GM21528 (cell line): ENCODE data around the gene LY9.
"Not testable (repeated sequence)": the region's sequence is repeated elsewhere in the genome, so short reads cannot be mapped to it uniquely, and the experiment has no call there.

Experiments
- ATAC-seq: cut with Tn5 transposase; IDR thresholded peaks from one replicate; pipeline ENCODE4 v1.9.1; 2021; ENCODE audit warnings: mild to moderate bottlenecking, moderate library complexity; ENCODE audit not compliant: unreplicated experiment, low FRiP score

The LY9 gene

GRCh38 chr1:160772331-160772730, 23.6 kb upstream of the LY9 start:
- no peak for ATAC-seq

GRCh38 chr1:160773093-160773492, 22.9 kb upstream of the LY9 start:
- ATAC-seq, result no peak

DNA sequence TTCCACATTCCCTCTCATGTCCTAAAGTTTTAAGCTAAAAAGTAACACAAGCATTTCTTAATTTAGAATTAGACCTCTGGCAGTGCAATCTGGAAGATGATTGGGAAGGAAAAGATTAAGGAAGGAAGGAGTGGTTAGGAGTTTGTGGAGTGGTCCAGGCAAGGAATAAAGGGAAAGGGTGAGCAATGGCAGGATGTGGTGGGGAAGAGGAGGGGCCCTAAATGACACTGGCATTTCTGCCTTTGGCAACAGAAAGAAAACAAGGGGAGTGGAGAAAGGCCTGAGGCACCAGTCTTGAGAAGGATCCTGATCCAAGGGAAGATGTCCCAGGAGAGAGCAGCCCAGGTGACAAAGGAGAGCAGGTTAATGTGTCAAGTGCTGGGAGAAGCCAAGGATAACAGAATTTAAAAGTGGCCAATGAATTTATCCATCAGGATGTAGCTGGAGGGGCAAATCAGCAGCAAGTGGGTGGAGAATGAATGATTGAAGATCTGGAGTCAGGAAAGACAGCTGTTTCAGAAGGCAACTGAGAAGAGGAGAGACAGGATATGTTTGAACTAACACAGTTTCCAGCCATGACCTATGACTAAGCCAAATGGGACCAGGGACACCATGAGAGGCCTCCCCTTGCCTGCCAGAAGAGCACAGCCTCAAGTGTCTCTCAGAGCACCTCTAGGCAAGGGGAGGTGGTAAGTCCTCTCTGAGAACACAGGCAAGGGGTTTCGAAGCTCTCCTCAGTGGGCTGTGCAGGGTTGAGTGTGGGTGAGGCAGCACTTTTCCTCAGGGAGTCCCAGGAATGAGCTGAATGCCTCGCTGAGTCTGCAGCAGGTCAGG, 20.9 kb upstream of the LY9 start:
- ATAC-seq, result no peak

- ATAC-seq, result no peak
Measured at GRCh38 chr1:160776178-160776577, 19.8 kb upstream of the LY9 start.

GRCh38 chr1:160777486-160778089, 18.4 kb upstream of the LY9 start:
- no peak for ATAC-seq

DNA sequence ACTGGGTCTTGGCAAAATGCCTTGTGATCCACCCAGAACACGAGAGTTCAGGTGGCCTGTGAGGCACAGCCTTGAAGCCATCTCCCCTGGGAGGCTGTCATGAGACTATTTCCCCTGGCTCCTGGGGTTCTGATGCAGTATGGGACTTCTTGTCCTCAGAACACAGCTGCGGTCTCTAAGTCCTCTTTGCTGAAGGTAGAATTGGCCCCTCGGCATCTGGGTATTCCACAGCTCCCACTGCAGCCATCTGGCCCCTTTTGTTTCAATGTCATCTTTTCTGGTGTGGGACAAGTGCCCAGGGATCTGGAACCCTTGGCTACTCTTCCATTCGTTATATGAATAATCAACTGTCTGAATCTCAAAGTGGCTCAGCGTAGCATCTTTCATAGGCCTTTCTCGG, 17.0 kb upstream of the LY9 start:
- ATAC-seq, result no peak

DNA sequence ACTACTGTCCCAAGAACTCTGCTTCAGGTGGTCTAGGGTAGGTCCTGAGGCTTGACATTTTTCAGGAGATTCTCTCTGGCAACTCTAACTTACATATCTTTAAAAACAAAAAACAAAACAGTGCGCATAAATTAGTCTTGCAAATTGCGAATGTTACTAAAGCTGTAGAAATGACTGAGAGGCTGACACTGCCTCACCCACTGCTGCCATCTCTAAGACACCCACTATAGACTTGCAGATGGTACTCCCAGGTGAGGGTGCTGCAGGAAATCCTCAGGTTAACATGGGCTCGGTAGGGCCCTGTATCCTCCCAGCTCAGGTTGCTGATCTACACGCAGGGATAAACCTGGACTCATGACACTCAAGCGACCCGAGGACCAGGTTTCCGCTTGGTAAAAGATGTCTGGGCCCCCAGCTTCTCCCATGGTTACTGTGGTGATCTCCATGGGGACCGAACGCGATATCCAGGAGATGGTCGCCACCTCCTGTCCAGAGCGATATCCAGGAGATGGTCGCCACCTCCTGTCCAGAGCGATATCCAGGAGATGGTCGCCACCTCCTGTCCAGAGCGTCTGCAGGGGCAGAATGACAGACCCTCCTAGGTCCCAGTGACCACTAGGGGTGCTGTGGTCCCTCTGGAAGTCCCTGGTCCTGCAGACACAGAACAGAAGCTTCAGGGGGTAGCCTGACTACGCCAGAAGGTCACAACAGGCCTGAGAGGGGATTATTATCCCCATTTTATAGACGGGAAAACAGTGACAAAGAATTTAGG, 16.2 kb upstream of the LY9 start:
- no peak for ATAC-seq

GRCh38 chr1:160780398-160780755, 15.6 kb upstream of the LY9 start:
- no peak for ATAC-seq

DNA sequence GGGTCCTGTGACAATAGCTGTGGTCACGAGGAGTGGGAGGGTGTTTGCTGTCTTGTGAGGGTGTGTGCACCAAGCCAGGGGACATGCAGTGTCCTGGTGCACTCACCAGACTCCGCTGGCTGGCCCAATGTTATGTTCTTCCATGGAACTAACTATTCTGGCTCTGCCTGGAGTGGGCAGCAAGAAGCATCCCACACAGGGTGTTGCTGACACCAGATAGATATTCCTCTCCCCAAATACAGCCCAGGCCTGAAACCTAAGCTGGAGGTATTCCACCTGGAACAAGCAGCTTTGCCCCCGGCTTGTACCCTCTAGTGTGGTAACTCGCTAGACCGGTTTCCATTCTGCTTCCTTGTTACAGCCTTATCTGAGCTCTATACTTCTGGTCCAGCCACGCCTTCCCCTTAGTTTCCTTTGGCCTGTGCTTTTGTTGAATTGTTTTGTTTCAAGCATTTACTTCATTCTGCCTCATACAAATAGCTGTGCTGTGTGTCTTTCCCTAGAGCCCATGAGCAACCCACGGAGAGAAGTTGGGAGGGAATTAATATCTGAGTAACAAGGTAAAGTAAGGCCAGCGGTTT, 14.7 kb upstream of the LY9 start:
- no peak for ATAC-seq

GRCh38 chr1:160781914-160782689, 13.9 kb upstream of the LY9 start:
- peak; percentile 91 for ATAC-seq

DNA sequence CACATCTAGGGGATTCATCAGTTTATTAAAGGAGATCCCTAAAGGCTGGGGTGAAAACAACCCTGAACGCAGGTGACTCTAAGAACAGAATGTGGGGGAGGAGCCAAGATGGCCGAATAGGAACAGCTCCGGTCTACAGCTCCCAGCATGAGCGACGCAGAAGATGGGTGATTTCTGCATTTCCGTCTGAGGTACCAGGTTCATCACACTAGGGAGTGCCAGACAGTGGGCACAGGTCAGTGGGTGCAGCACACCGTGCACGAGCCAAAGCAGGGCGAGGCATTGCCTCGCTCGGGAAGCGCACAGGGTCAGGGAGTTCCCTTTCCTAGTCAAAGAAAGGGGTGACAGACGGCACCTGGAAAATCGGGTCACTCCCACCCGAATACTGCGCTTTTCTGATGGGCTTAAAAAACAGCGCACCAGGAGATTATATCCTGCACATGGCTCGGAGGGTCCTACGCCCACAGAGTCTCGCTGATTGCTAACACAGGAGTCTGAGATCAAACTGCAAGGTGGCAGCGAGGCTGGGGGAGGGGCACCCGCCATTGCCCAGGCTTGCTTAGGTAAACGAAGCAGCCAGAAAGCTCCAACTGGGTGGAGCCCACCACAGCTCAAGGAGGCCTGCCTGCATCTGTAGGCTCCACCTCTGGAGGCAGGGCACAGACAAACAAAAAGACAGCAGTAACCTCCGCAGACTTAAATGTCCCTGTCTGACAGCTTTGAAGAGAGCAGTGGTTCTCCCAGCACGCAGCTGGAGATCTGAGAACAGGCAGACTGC, 12.8 kb upstream of the LY9 start:
- ATAC-seq, result not testable (repeated sequence)

DNA sequence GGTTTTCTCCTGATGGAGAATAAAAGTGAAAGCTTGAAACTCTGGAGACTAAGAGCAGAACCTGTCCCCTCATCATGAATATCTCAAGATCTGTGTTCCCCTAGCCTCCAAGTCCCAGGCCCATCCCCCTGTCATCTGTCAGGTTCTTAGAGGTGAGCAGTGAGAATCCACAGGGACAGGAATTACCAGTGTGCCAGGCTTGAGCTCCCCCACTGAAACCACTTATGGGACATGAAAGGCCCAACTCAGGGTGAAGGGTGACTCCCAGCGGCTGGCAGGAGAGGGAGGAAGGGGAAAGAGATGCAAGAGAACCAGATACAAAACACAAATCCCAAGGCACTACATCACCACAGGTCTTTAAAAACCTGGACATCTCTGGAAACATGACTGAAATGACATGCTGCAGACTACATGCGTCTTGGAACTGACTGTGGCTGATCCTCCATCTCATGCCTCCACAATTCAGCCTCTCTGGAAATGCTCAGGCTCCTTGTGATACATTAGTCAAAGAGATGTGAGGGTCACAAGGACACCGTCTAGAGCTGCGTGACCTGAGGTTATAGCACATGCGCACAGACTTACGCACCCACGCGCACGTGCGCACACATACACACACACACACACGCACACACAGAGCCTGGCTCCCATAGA, 6.8 kb upstream of the LY9 start:
- ATAC-seq, result no peak

GRCh38 chr1:160789702-160790611, 6.0 kb upstream of the LY9 start:
- ATAC-seq, result peak; percentile 83

DNA sequence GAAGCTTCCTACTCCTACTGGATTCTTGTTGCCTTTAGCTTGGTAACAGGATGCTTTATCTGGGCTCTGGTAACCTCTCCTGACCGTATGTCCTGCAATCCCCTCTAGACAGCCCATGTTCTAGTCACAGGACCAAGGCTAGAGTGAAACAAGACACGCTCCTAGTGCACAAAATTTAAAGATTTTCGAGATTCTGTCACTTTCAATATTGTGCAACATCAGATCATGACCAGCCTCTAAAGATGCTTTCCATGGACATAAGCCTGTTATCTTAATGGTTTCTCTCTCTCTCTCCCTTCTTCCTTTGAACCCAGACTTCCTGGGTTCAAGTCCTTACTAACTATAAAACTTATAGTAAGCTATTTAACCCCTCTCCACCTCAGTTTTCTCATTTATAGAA, 1.6 kb upstream of the LY9 start:
- ATAC-seq, result no peak

- ATAC-seq, result no peak
Measured at GRCh38 chr1:160797271-160797709, 1.3 kb downstream of the LY9 start.

- no peak for ATAC-seq
Measured at GRCh38 chr1:160797861-160798273, 1.9 kb downstream of the LY9 start.

DNA sequence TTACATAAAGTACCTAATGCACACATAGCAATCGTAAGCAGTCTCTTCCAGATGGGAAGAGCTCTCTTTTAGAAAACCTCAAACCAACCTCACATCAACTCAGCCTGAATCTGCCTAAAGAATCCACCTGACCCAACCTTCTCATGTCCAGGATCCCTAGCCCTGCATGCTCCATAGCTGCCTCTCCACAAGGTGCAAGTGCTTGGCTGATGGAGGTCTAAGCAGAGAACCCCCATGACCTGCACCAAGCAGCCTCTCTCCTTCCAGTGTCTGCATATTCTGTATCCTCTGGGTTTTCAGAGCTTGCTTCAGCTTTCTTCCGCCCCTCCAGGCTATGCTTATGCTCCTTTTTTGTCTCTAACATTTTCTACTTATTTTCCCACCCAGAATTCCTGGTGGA, 2.5 kb downstream of the LY9 start:
- ATAC-seq, result no peak

- no peak for ATAC-seq
Measured at GRCh38 chr1:160799641-160800040, 3.7 kb downstream of the LY9 start.
